HPDE6-E6E7 (cell line): ENCODE data around the gene CXCR6.
A peak's percentile ranks its signal among the peaks of the same experiment; 100 is the strongest.
"Not testable (repeated sequence)": the region's sequence is repeated elsewhere in the genome, so short reads cannot be mapped to it uniquely, and the experiment has no call there.

Experiments
- DNase-seq: peaks from one replicate; pipeline ENCODE4 v3.0.0; 2011; ENCODE audit warnings: missing footprints; ENCODE audit errors: extremely low spot score

CXCR6 gene

GRCh38 chr3:45988362-45988761, 45.1 kb downstream of the CXCR6 start:
- no peak for DNase-seq

- peak; percentile 42 for DNase-seq
Measured at GRCh38 chr3:45988804-45989203, 45.5 kb downstream of the CXCR6 start.

- no peak for DNase-seq
Measured at GRCh38 chr3:45990181-45990580, 46.9 kb downstream of the CXCR6 start.

- no peak for DNase-seq
Measured at GRCh38 chr3:45991341-45991740, 48.1 kb downstream of the CXCR6 start.

- no peak for DNase-seq
Measured at GRCh38 chr3:45992133-45992729, 49.0 kb downstream of the CXCR6 start.

GRCh38 chr3:45992821-45993221, 49.6 kb downstream of the CXCR6 start:
- DNase-seq, result no peak

GRCh38 chr3:45993421-45994027, 50.3 kb downstream of the CXCR6 start:
- DNase-seq, result no peak

- no peak for DNase-seq
Measured at GRCh38 chr3:45994419-45995235, 51.4 kb downstream of the CXCR6 start.

GRCh38 chr3:45995236-45996192, 52.2 kb downstream of the CXCR6 start, which contains the start of gene FYCO1:
Gene FYCO1, minus strand, starts transcription at chr3:45995824. Its CDS starts 10,914 bp downstream, at chr3:45984910.
- peak; percentile 80 for DNase-seq

- DNase-seq, result not testable (repeated sequence)
Measured at GRCh38 chr3:45997499-45997898, 54.2 kb downstream of the CXCR6 start.

GRCh38 chr3:45997942-45998341, 54.7 kb downstream of the CXCR6 start:
- DNase-seq, result no peak
